Measurements from ENCODE around the gene PEX11A. TPM values are rescaled to one million over a fixed set of nuclear protein-coding genes. Genes with fewer than 3 reads are reported as not detected.

PEX11A gene
- total RNA-seq, 1 experiment from 2014 or later = 8.5 TPM

DNA sequence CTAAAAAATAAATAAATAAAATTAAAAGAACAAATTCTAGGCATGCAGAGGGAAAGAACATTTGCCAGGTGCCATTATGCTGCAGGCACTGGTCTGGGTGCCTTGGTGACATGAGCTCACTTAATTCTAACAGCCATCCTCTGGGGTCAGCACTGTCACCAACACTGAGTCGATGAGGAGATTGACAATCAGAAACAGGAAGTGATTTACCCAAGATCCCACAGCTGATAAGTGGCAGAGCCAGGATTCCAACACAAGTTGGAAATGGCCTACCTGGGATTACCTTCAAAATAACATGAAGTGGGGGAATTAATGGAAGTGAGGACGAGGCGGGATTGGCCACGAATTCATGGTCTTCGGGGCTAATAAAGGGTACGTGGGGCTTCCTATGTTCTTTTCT is 14.9 kb downstream of the PEX11A start:
- DNase-seq (ENCODE audit: low read depth) = no peak

GRCh38 chr15:89674526-89674925 is 16.0 kb downstream of the PEX11A start:
- no peak for DNase-seq (ENCODE audit: low read depth)

DNA sequence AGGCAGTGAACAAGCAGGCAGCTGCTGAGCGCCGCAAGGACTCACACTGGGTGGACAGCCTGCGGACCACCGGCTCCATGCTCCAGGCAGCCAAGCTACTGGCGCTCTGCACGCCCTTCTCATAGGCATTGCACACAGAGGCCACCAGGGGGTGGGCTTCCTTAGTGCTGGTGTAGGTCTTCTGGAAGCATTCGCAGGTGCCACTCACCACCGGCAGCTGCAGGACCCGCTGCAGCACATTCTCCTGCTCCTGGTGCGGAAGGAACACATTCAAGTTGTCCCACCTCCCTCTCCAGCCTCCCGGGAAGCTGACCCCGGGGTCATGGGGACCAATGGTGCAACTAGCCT is 17.4 kb downstream of the PEX11A start:
- DNase-seq (ENCODE audit: low read depth) = peak; percentile 20

GRCh38 chr15:89672221-89673164 is 18.1 kb downstream of the PEX11A start:
- DNase-seq (ENCODE audit: low read depth) = no peak

DNA sequence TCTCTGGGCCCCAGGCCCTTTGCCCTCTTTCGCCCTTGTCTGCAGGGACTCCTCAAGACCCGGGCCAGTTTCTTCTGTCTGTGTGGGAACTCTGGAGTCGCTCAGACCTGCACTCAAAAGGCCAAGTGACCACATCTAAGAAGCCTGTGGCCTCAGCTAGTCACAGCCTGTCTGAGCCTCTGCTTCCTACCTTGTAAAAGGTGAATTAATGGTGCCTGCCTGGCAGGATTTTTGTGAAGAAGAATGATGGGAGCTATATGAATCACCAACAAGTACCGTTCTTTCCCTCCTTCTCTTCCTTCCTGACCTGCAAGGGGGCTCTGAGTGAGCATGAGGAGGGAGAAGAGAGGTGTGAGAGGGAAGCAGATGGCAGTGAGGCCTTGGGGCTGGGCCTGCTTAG is 18.9 kb downstream of the PEX11A start:
- DNase-seq (ENCODE audit: low read depth) = no peak

GRCh38 chr15:89670971-89671560 is 19.5 kb downstream of the PEX11A start:
- DNase-seq (ENCODE audit: low read depth) = no peak

- no peak for DNase-seq (ENCODE audit: low read depth)
Observed at GRCh38 chr15:89669941-89670340, 20.6 kb downstream of the PEX11A start.

DNA sequence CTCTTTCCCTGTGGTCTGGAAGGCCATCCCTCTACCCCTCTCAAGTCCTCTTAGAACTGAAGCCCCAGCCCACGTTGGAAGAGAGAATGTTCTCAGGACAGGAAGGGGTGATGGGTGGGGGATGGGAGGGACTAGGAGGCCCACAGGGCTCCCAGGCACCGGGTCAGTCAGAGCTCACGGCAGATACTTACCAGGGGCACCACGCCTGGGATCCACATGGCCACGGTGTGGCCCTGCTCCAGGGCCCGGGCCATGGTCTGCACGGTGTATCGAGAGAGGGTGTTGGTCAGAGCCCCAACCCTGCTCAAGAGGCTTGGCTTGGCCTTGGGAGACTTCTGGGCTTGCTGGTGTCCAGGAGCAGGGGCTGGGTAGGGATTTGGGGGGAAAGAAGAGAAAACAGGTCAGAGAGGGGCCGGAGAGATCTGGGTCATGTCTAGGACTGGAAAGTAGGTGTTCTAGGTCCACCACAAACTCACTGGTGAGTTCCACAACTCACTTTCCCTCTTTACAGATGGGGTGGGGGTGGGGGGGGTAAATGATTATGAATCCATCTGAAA is 21.2 kb downstream of the PEX11A start:
- no peak for DNase-seq (ENCODE audit: low read depth)

- no peak for DNase-seq (ENCODE audit: low read depth)
Observed at GRCh38 chr15:89668171-89668570, 22.4 kb downstream of the PEX11A start.

GRCh38 chr15:89667706-89667960 is 22.9 kb downstream of the PEX11A start:
- no peak for DNase-seq (ENCODE audit: low read depth)

DNA sequence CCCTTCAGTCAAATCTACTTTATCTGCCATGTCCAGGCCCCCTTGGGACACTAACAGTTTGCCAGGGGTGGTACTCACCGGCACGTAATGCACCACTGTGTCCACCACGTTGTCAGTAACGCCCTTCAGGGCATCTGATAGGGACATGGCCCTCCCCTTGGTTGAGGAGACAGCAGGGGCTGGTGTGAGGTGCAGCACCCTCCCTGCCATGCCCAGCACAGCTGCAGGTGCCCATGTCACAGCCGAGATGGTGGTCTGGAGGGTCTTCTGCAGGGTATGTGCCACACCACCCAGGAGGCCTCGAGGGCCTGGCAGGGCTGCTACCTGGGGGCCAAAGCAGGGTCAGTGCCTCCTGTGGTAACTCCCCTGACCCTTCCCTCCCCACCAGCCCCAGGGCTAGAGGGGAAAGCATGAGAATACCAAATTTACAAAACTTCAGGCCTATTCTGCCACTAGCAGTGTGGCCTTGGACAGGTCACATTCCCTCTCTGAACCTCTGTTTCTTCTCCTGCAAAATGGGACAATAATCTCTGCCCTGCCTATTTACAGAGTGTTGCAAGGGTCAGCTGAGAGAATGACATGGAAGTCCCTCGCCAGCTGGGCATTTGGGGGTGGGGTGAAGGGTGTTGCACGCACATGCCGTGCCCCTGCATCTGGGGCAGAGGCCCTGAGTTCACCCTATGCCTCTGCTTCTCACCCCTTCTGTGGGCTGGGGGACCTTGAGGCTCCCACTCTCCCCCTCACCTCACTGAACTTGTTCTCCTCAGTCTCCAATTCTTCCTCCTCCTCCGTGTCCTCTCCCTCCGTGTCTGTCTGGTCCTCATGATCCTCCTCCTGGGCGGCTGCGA is 23.5 kb downstream of the PEX11A start:
- DNase-seq (ENCODE audit: low read depth) = no peak

DNA sequence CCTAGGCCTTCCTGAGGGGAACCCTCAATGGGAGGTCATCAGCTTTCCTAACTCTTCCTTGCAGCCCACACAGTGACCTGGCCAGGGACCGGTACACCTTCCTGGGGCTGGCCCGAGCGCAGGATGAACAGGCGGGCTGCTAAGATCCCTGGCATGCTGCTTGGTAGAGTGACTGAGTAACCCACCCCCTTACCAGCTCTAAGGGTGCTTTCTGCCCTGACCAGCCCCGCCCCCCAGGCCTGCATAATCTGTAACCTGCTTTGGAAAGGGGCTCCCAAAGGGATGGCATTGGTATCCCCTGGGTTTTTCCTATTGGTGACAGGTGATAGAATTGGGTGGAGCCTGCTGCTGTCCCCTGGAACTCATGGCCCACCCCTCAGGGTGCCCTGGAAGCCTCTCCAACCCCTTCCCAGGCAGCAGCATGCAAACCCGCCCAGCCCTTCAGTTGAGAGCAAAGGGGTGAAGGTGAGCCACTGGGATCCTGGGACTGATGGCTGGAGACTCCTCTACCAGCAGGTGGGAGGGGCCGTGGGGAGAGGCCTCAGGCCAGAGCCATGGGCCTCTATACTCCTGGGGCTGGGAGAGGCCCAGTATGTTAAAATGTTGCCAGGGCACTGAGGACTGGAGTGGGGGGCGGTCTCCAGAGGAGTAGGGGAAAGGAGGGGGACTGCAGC is 24.2 kb downstream of the PEX11A start:
- no peak for DNase-seq (ENCODE audit: low read depth)

DNA sequence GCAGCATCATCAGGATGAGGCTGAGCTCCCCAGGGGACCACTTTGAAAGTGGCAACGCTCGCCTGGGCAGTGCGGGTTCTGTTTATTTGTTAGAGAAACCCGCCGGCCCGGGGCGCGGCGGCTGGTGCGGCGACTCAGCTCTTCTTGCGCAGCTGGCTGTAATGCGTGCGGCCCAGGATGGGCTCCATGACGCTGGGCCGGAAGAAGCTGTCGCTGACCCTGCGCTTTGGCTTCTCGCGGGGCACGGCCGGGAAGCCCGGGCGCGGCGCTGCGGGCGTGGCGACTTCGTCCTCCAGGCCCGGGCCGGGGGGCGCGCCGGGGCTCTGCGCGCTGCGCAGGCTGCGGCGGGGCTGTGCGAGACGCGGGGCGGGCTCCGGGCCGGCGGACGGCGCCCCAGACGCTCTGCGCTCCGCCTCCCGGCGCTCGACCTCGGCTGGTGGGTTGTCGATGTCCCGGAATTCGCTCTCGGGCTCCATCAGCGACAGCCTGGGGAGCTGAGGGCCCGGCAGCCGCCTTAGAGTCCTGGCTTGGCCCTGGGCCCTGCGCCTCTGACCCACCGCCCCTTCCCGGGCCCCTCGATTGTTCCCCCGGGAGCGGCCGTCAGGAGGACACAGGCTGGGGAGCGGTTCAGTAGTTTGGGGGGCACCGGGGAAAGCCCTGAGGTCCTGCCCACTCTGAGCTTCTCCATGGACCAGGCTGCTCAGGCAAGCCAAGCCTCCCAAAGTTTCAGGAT is 24.9 kb downstream of the PEX11A start:
- no peak for DNase-seq (ENCODE audit: low read depth)

- DNase-seq (ENCODE audit: low read depth) = no peak
Observed at GRCh38 chr15:89664441-89665350, 25.9 kb downstream of the PEX11A start.

GRCh38 chr15:89662893-89663626 is 27.5 kb downstream of the PEX11A start:
- DNase-seq (ENCODE audit: low read depth) = peak; percentile 94

- DNase-seq (ENCODE audit: low read depth) = no peak
Observed at GRCh38 chr15:89660556-89660955, 30.0 kb downstream of the PEX11A start.

DNA sequence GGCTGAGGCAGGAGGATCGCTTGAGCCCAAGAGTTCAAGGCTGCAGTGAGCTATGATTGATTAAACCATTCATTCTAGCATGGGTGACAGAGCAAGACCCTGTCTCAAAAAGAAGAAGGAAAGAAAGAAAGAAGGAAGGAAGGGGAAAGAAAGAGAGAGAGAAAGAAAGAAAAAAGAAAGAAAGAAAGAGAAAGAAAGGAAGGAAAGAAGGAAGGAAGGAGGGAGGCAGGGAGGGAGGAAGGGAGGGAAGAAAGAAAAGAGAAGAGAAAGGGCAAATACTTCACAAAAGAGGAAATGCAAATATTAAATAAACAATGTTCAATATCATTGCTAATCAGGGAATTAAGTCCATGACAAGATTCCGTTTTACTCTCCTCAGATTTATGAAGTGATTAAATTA is 31.3 kb downstream of the PEX11A start:
- no peak for DNase-seq (ENCODE audit: low read depth)

DNA sequence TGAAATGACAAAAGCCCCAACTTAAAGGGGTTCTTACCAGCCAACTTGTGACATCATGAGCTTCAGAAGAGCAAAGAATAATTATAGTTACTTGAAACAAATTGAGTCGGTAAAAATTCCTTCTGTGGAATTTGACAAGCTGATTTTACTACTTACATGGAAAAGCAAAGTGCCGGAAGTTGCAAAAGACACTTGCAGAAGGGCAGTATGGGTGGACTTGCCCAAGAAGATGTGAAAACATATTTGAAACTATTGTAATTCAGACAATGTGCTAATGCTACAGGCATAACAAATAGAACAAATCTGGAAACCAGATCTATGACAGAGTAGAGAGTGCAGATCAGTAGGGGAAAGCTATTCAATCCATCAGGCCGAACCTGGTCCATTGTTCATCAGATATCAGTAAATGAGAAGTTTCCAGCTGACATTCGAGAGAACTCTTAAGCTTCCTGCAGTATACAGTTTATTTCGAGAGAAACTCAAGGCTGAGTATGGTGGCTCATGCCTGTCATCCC is 32.8 kb downstream of the PEX11A start:
- DNase-seq (ENCODE audit: low read depth) = no peak

Measured in HT1080 (cell line).